Activated T-cell treated with anti-CD3 and anti-CD28 coated beads, Interleukin-2, amount 50 U/mL, for 48 hours (primary cell): Measurements from ENCODE around the gene SMTNL2.
"Not testable (repeated sequence)": the region's sequence is repeated elsewhere in the genome, so short reads cannot be mapped to it uniquely, and the experiment has no call there.

ENCODE experiments used
- DNase-seq, 2 experiments: peaks; one replicate each; pipeline ENCODE4 v3.0.0-alpha.2; 2020

SMTNL2 gene

GRCh38 chr17:4587195-4587594 is 2.9 kb downstream of the SMTNL2 start:
- no peak for DNase-seq

- DNase-seq, result no peak
Observed at GRCh38 chr17:4587803-4588202, 3.5 kb downstream of the SMTNL2 start.

DNA sequence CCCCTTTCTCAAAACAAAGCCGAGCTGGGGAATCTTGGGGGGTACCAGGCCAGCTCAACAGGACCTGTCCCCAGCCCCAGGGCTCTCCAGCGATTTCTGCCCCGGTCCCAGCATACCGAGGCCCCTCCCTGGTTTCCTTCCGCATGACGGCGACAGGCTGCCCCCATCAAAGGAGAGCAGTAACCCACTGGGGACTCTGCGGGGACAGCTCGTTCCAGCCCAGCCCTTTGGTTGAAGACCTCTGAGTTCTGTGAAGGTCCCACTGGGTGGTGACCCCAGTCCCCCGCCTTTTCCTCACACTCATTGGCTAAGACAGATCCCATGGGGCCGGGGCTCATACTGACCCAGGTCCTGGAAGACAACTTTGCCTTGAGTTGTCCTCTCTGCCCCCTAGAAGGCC is 4.1 kb downstream of the SMTNL2 start:
- no peak for DNase-seq

DNA sequence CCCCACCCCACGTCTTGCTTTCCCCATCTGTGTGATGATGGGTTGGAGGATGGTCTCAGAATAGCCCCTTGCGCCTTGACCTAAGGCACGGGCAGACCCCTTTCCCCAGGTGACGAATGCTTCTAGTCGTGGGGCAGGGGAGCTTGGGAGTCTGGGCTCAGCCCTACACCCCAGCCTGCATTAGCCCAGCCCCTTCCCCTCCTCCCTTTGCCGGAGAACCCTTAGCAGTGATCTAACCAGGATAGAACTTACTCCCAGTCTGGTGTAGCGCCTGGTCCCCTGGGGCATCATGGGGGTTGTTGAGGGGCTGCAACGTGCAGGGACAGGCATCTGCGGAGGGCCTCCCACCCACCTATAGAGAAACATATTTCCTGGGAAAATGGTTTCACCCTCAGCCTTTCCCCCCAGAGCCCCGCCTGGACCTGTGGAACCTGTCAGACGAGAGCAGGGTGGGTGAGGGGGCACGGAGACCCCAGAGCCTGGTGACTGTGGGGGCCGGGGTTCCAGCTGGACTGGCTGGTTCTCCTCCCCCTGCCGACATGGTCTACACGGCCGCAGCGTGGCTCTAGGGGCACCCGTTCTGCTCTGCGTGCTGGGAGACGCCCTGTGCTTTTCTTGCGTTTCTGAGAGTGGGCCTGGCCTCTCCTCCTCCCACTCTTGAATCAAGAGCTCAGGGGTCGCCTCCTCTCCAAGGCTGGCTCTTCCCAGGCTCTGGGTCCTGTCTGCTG is 4.7 kb downstream of the SMTNL2 start:
- DNase-seq, result no peak

DNA sequence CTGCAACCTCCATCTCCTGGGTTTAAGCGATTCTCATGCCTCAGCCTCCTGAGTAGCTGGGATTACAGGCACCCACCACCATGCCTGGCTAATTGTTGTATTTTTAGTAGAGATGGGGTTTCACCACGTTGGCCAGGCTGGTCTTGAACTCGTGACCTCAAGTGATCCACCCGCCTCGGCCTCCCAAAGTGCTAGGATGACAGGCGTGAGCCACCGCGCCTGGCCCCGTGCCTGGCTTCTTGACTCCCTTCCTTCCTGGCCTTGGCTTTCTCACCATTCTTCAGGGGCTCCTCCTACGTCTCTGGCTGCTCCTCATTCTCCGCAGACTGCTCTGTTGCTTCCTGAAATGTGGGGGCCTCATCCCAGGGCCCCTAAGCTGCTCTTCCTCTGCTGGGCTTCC is 5.7 kb downstream of the SMTNL2 start:
- not testable (repeated sequence) for DNase-seq

DNA sequence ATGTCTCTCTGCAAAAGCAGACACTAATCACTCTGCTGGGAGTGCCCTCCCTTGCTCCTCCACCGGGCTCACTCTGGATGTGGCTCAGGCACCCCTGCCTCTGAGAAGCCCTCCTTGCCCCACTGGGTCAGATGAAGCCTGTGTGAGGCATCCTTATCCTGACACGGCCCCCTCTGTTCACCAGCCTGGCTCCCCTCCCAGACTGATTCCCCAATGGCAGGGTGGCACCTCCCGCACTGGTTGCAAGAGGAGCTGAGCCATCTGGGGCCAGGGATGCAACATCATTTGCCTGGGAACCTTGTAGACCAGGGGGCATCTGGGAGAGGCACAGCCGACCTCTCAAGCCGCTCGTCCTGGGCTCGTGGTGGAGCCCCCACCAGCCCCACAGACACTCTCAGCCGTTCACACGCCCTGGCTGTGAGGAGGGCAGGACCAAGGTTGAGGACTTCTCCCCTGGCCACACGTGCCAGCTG is 6.7 kb downstream of the SMTNL2 start:
- no peak for DNase-seq

GRCh38 chr17:4591529-4591928 is 7.2 kb downstream of the SMTNL2 start:
- DNase-seq, result no peak

DNA sequence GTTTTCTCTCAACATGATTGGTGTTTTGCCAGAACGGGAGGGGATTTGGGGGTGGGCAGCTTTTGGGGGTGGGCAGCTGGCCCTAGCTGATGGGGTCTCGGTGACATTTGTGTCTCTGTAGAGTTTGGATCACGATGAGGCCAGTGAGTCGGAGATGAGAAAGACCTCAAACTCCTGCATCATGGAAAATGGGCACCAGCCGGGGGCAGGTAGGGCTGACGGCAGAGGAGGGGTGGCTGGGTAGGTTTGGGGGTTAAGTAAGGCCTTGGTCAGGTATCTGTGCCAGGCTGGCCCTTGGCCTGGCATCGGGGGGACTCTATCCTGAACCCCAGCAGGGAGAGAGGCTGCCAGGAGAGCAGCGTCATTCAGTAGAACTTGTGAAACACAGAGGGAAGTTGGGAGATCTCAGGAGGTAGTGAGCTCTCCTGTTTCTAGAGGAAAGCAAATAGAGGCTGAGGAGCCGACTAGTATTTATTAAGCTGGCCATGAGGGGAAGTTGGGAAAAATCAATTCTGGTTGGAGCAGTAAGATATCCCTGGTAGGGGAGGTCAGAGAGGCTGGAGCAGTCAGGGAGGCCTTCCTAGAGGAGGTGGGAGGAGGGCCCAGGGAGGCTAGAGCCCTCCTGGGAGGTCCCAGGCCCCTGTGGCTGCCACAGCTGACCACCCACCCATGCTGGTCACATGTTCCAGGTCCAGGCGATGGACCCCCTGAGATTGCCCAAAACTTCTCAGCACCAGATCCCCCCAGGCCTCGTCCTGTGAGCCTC is 8.1 kb downstream of the SMTNL2 start:
- no peak for DNase-seq

- no peak for DNase-seq
Observed at GRCh38 chr17:4593021-4593421, 8.7 kb downstream of the SMTNL2 start.

DNA sequence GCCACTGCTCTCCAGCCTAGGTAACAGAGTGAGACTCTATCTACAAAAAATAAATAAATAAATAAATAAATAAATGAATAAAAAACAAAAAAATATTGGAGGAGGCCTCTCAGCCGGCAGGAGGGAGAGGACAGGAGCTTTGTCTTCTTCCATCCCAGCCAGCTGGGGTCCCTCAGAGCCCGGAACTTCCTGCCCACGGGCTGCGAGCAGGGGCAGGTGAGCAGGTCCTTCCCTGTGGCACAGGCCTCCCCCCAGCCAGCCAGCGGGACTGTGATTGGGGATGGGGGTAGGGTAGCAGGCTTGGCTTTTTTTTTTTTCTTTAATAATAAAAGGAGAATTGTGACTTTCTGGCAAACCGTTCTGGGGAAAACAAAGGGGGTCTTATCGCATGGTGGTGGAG is 10.1 kb downstream of the SMTNL2 start:
- DNase-seq, result no peak

DNA sequence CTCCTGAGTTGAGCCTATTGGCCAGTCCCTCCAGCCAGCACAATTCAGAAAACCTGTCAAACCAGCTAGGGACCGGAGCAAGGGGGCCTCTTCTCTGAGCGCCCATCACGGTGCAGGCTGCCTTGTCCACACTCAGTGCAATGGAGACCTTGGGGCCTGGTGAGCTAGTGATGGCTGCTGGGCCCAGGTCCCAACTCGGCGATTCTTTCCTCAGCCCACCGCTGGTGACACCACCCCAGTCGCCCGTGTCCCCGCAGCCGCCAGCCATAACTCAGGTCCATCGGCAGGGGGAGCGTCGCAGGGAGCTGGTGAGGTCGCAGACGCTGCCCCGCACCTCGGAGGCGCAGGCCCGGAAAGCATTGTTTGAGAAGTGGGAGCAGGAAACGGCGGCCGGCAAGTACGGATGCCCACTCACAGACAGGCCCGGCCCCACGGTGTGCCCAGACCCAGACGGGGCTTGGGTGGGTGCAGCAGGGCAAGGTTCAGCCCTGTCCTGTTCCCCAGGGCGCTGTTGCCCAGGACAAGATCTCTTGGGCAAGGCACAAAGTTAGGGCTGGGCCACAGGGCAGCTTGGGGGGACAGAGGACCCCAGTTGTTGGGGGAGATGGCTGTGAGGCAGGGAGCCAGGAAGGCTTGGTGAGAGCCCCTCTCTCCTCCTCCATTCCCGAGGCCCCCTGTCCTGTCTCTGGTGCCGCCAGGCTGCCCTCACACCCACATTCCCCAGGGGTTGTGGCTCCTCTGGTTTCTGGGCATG is 10.8 kb downstream of the SMTNL2 start:
- peak; percentile 62 to 70 for DNase-seq

- not testable (repeated sequence) for DNase-seq
Observed at GRCh38 chr17:4595685-4596342, 11.5 kb downstream of the SMTNL2 start.

- DNase-seq, result no peak
Observed at GRCh38 chr17:4596636-4597380, 12.5 kb downstream of the SMTNL2 start.

GRCh38 chr17:4597975-4598374 is 13.6 kb downstream of the SMTNL2 start:
- no peak for DNase-seq

GRCh38 chr17:4598776-4599504 is 14.6 kb downstream of the SMTNL2 start:
- DNase-seq, result no peak

DNA sequence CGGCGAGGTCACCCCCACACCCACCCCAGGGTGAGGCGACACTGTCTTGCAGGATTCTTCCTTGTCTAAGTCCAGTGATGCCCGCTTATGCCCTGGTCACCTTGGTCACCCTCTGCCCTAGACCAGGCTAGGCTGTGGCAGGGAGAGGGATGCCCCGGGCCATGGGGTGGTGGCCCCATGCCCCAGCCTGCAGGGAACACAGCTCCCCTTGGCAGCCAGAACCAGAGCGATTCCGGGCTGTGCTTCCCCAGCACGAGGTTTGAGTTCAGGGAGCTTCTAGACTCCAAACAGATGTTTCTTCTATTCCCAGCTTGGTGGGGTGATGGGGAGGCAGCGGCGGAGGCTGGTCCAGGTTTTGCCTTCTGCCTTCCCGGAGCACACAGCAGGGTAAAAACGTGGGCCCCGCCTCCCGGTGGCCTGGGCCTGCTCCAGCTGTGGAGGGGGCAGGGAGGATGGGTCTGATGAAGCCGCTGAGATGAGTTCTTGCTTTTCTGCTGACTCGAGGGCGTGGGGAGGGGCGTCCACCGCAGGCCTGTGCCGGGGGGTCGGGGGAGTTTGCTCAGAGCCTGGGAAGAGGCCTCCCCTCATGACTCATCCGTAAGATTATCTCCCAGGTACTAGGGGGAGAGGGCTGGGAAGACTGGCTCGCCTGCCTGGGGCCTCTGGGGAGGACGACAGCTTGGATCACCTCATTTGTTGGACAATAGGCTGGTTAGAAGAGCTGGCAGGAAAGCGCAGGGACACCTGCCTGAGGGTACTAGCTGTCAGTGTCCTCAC is 15.4 kb downstream of the SMTNL2 start:
- DNase-seq, result no peak

DNA sequence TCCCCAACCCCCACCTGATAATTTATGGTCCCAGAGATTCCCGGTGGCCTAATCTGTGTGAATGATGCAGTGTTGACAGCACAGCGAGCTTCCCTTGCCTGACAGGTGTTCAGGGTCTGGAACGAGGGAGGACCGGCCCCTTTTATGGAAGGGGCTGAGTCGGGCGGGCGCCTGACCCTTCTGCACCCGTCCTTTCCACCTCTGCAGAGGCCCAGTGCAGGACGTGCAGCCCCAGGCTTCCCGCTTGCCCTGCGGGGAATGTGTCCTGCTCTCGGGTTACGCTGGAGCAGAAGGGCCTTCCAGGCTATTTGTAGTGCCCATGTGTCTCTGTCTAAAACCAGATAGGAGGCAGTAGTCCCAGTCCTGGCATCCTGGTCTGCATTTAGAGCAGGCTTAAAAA is 16.2 kb downstream of the SMTNL2 start:
- no peak for DNase-seq

GRCh38 chr17:4601326-4601725 is 17.0 kb downstream of the SMTNL2 start:
- DNase-seq, result no peak

DNA sequence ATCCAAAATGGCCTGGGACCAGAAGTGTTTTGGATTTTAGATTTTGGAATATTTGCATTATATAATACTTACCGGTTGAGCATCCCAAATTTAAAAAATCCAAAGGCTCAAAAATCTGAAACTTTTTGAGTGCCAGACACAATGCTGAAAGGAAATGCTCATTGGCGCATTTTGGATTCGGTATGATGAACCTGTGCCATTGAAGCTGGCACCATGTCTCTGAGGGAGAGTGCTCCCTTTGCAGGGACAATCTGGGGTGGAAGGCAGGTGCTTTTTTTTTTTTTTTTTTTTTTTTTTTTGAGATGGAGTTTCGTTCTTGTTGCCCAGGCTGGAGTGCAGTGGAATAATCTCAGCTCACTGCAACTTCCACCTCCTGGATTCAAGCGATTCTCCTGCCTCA is 17.7 kb downstream of the SMTNL2 start:
- DNase-seq, result no peak

- DNase-seq, result no peak
Observed at GRCh38 chr17:4604111-4604644, 19.8 kb downstream of the SMTNL2 start.
